Measurements from ENCODE around the gene SCMH1. TPM values are rescaled to one million over a fixed set of nuclear protein-coding genes. Genes with fewer than 3 reads are reported as not detected.

Gene SCMH1
- total and polyA plus RNA-seq, 2 of the 4 experiments (the other 2 are of a cell fraction): 9.0 to 19.4 TPM

DNA sequence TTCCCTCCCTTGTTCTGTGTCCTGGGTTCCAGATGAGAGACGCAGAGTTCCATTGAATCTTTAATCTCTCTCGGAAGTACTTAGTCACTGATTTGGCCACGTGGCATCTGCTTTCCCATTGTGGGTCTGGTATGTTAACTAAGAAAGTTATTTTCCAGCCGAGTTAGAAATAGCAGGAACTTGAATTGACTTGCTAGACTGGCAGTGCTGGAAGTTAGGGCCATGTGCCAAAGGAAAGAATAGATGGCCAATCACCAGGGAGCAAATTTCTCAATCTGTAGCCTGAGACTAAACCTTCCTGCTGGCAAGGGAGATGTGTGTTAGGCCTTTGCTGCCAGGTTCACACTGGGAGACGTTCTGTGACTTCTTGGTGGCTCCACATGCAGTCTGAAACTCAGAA is 196.4 kb downstream of the SCMH1 start:
- WGBS, 2 experiments (ENCODE audit: extremely low coverage in 2 of 2, insufficient read length in 1 of 2): 44% methylated on average over 2 of the region's 5 CpGs; no CpG with 5 or more reads in 1 of the 2 experiments
- H2AK9ac ChIP-seq (replicated peaks; ENCODE audit: low read depth, low read length, poor library complexity): no peak overlapping the region
- no peak overlapping the region for H3K56ac ChIP-seq (ENCODE audit: extremely low read depth, insufficient read depth, low read length)
- ChIA-PET POLR2A (ENCODE audit: unreplicated experiment) (no interaction called here), CTCF (no interaction called here)
- no peak overlapping the region for H3K4me2 ChIP-seq (ENCODE audit: low read depth, low read length)
- peak; percentile 38 for DNase-seq
- no peak overlapping the region for H4K8ac ChIP-seq (ENCODE audit: low read depth in 2 of 2, low read length in 2 of 2)
- peak; percentile 24; the same call in 1 of the 2 replicates for ATAC-seq (ENCODE audit: low read depth)
- H4K5ac ChIP-seq (ENCODE audit: low read depth, low read length): no peak overlapping the region
- H4K91ac ChIP-seq (ENCODE audit: insufficient read depth, low read depth, low read length): no peak overlapping the region
- no peaks in the 10 kb centered on the region for H3K9me3 ChIP-seq (ENCODE audit: control insufficient read depth, insufficient read depth, low read length)
- H2BK120ac ChIP-seq (ENCODE audit: low read depth, low read length): no peak overlapping the region
- no peak overlapping the region for H3K14ac ChIP-seq (replicated peaks; ENCODE audit: low read depth, low read length)
- no peak overlapping the region for H2BK20ac ChIP-seq (ENCODE audit: low read depth, low read length)
- in situ Hi-C loops (cut with MboI; ENCODE audit: low sequenced_read_pairs): loop anchor here (25.0 kb wide), 1 partner anchor 367 kb away; no protein-coding TSS in a partner anchor
- BruUV-seq (replicated peaks): no TSS peak
- no peak overlapping the region for H3K4me3 ChIP-seq (ENCODE audit: insufficient read depth, low read depth, low read length)
- H3K27me3 ChIP-seq (ENCODE audit: control insufficient read depth, insufficient read depth, low read length): no peaks in the 10 kb centered on the region
- TF ChIP-seq MAZ (IDR thresholded peaks at IDR 0.05; ENCODE audit: borderline replicate concordance, low read depth, low read length) (no peak), FOS (IDR thresholded peaks at IDR 0.05; ENCODE audit: low read depth, low read length) (no peak), NFE2L2 (IDR thresholded peaks at IDR 0.05; ENCODE audit: low read depth, low read length) (no peak)
- no peak overlapping the region for H2BK5ac ChIP-seq (ENCODE audit: low read depth, low read length, poor library complexity, severe bottlenecking)
- H2BK15ac ChIP-seq (ENCODE audit: low read depth, low read length): no peak overlapping the region
- H3K9ac ChIP-seq (ENCODE audit: low read depth, low read length): no peak overlapping the region
- H3K4me1 ChIP-seq (ENCODE audit: control insufficient read depth, insufficient read depth, low read length): peaks cover 2% of the 10 kb centered on the region; the same call in 1 of the 2 replicates
- H3K23ac ChIP-seq (ENCODE audit: low read depth, low read length): no peak overlapping the region
- dilution Hi-C loops (cut with HindIII; ENCODE audit: low sequenced_read_pairs, unreplicated experiment): no loop called here
- H2AK5ac ChIP-seq (ENCODE audit: low read depth, low read length): no peak overlapping the region
- peaks cover 4% of the 10 kb centered on the region; the same call in 1 of the 2 replicates for H3K9me1 ChIP-seq (ENCODE audit: insufficient read depth, low read length)
- no peaks in the 10 kb centered on the region; a peak in 1 of 4 replicates for H3K79me1 ChIP-seq (ENCODE audit: low read depth in 1 of 2, low read length in 2 of 2)
- H3K36me3 ChIP-seq (ENCODE audit: control insufficient read depth, insufficient read depth, low read length): peaks cover 32% of the 10 kb centered on the region
- no peaks in the 10 kb centered on the region for H4K20me1 ChIP-seq (ENCODE audit: insufficient read depth, low read length)
- H2AFZ ChIP-seq (replicated peaks; ENCODE audit: low read length, poor library complexity): no peak overlapping the region
- no peak overlapping the region for H3K4ac ChIP-seq (ENCODE audit: low read depth, low read length)
- H3K18ac ChIP-seq (ENCODE audit: low read depth, low read length): no peak overlapping the region
- no peak overlapping the region for H3K27ac ChIP-seq (ENCODE audit: insufficient read depth, low read length)
- intact Hi-C loops (cut with micrococcal nuclease): no loop called here

All from IMR-90 (cell line).